ENCODE results near the gene REC114. TPM values are rescaled to one million over a fixed set of nuclear protein-coding genes. Genes with fewer than 3 reads are reported as not detected.

Gene REC114
- total and polyA plus RNA-seq, 2 of the 8 experiments (the other 6 are each of a cell fraction or from before 2014, with no cell fraction given), result 0.12 TPM; not detected in 1

DNA sequence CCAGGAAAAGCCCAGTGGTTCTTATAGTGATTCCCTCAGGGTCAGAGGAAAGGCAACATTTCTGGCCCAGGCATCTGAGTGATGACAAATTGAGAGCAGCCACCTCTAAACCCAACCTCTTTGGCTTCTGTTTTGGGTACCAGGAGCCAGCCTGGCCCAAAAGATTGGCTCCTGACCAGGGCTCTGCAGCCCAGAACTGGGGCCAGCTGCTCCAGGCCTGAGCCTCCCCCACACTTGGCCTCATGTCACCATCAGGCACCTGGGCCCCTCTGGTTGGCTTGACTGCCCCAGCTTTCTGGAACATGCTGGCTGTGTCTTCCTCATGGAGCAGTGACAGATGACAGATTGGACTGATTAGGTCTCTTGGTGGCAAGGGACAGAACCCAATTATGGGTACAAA is 48.2 kb upstream of the REC114 start:
- Histone ChIP-seq H2BK12ac (ENCODE audit: low read depth, low read length) (no peak overlapping the region), H4K8ac (ENCODE audit: extremely low read depth, insufficient read depth, low read length) (no peak overlapping the region), H3K27ac (ENCODE audit: low read depth, low read length) (no peak overlapping the region), H3K27me3 (replicated peaks in 1 of 4; ENCODE audit: control insufficient read depth in 3 of 4, extremely low read depth in 1 of 4, insufficient read depth in 3 of 4, low read length in 3 of 4) (no peaks in the 10 kb centered on the region; a peak in 1 of 7 replicates), H4K20me1 (replicated peaks in 1 of 2; ENCODE audit: control insufficient read depth in 1 of 2, insufficient read depth in 2 of 2, low read length in 2 of 2) (no peaks in the 10 kb centered on the region), H2BK15ac (ENCODE audit: low read length) (no peak overlapping the region), H2BK5ac (ENCODE audit: low read depth, low read length) (no peak overlapping the region), H3K56ac (replicated peaks; ENCODE audit: insufficient read length, low read depth, low read length) (no peak overlapping the region), H3K14ac (ENCODE audit: insufficient read length) (no peak overlapping the region), H3K79me2 (ENCODE audit: control insufficient read depth in 1 of 2, insufficient read depth in 2 of 2, low read length in 2 of 2) (no peaks in the 10 kb centered on the region), H3K4me2 (ENCODE audit: insufficient read depth in 1 of 2, low read depth in 2 of 2, low read length in 2 of 2) (no peak overlapping the region), H3K9ac (replicated peaks in 1 of 4; ENCODE audit: extremely low read depth in 1 of 4, low read depth in 3 of 4, low read length in 3 of 4) (no peak overlapping the region), H3K18ac (ENCODE audit: extremely low read depth, low read length) (no peak overlapping the region), H2AFZ (ENCODE audit: low read length) (no peak overlapping the region), H2BK120ac (replicated peaks; ENCODE audit: low read depth, low read length) (no peak overlapping the region), H3K9me3 (ENCODE audit: insufficient read depth in 2 of 2, low read depth in 1 of 2, low read length in 1 of 2) (no peaks in the 10 kb centered on the region), H3K4me3 (ENCODE audit: extremely low read depth in 1 of 4, insufficient read depth in 2 of 4, low read depth in 3 of 4, low read length in 4 of 4) (no peak overlapping the region), H3K4me1 (replicated peaks in 1 of 4; ENCODE audit: control insufficient read depth in 3 of 4, insufficient read depth in 4 of 4, low read length in 3 of 4) (peaks cover 4 to 11% (median 10%) of the 10 kb centered on the region in 4 experiments), H3K36me3 (ENCODE audit: control insufficient read depth in 2 of 4, insufficient read depth in 4 of 4, low read length in 3 of 4) (no peaks in the 10 kb centered on the region), H4K91ac (replicated peaks; ENCODE audit: insufficient read length, low read length) (no peak overlapping the region), H2AK5ac (ENCODE audit: low read depth, low read length) (no peak overlapping the region), H3K23ac (ENCODE audit: insufficient read length) (no peak overlapping the region), H4K5ac (ENCODE audit: insufficient read length, low read depth, low read length) (no peak overlapping the region), H3K79me1 (ENCODE audit: low read depth, low read length) (no peaks in the 10 kb centered on the region), H2BK20ac (ENCODE audit: low read length) (no peak overlapping the region), H3K4ac (replicated peaks; ENCODE audit: insufficient read length, low read depth, low read length) (no peak overlapping the region), H3K23me2 (ENCODE audit: low read depth, low read length) (no peaks in the 10 kb centered on the region; the same call in 1 of the 2 replicates)
- FAIRE-seq (no peak), DNase-seq (ENCODE audit: low read depth in 1 of 2, low spot score in 2 of 2) (no peak)
- ChIA-PET POLR2A (ENCODE audit: partially characterized antibody) (interaction anchor here (2.2 kb wide), 1 partner anchor 28 kb away, joined by 6 read pairs; no protein-coding TSS in a partner anchor), CTCF (ENCODE audit: partially characterized antibody) (no interaction called here)
- TF ChIP-seq CTBP2 (IDR thresholded peaks at IDR 0.05; ENCODE audit: borderline replicate concordance, insufficient read depth, insufficient read length, low read length) (no peak), RNF2 (IDR thresholded peaks at IDR 0.05; ENCODE audit: borderline replicate concordance, low read depth, low read length, missing control alignments, poor library complexity, severe bottlenecking) (no peak), CHD2 (IDR thresholded peaks at IDR 0.05; ENCODE audit: low read length) (no peak), BRCA1 (IDR thresholded peaks at IDR 0.05; ENCODE audit: low read depth, low read length) (no peak), ASH2L (IDR thresholded peaks at IDR 0.05; ENCODE audit: low read length) (no peak), SIRT6 (IDR thresholded peaks at IDR 0.05; ENCODE audit: low read length) (no peak), SIX5 (IDR thresholded peaks at IDR 0.05; ENCODE audit: low read depth, low read length) (no peak), BACH1 (IDR thresholded peaks at IDR 0.05; ENCODE audit: low read length) (no peak), EP300 (IDR thresholded peaks at IDR 0.05; ENCODE audit: borderline replicate concordance in 1 of 2, low read depth in 2 of 2, low read length in 2 of 2) (no peak), SRF (IDR thresholded peaks at IDR 0.05; ENCODE audit: low read depth, low read length) (no peak), MAFK (IDR thresholded peaks at IDR 0.05; ENCODE audit: low read depth, low read length) (no peak)
- TF ChIP-seq, protein P1, sequence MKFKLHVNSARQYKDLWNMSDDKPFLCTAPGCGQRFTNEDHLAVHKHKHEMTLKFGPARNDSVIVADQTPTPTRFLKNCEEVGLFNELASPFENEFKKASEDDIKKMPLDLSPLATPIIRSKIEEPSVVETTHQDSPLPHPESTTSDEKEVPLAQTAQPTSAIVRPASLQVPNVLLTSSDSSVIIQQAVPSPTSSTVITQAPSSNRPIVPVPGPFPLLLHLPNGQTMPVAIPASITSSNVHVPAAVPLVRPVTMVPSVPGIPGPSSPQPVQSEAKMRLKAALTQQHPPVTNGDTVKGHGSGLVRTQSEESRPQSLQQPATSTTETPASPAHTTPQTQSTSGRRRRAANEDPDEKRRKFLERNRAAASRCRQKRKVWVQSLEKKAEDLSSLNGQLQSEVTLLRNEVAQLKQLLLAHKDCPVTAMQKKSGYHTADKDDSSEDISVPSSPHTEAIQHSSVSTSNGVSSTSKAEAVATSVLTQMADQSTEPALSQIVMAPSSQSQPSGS (IDR thresholded peaks at IDR 0.05; ENCODE audit: low read length), result no peak
